ENCODE data around the gene PPT1.

PPT1 gene

GRCh38 chr1:40059960-40060750 lies 36.9 kb downstream of the PPT1 start (continued):
- TF ChIP-seq AEBP2 (tag by site-specific recombination; IDR thresholded peaks at IDR 0.05; ENCODE audit: borderline replicate concordance), result no peak
- no peak for TF ChIP-seq OSR2 (tag by site-specific recombination; IDR thresholded peaks at IDR 0.05)
- TF ChIP-seq, protein P1, sequence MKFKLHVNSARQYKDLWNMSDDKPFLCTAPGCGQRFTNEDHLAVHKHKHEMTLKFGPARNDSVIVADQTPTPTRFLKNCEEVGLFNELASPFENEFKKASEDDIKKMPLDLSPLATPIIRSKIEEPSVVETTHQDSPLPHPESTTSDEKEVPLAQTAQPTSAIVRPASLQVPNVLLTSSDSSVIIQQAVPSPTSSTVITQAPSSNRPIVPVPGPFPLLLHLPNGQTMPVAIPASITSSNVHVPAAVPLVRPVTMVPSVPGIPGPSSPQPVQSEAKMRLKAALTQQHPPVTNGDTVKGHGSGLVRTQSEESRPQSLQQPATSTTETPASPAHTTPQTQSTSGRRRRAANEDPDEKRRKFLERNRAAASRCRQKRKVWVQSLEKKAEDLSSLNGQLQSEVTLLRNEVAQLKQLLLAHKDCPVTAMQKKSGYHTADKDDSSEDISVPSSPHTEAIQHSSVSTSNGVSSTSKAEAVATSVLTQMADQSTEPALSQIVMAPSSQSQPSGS (tag by site-specific recombination; IDR thresholded peaks at IDR 0.05; ENCODE audit: low read depth), result no peak
- TF ChIP-seq ZNF202 (tag by site-specific recombination; IDR thresholded peaks at IDR 0.05; ENCODE audit: borderline replicate concordance), result no peak
- TF ChIP-seq, protein P2, sequence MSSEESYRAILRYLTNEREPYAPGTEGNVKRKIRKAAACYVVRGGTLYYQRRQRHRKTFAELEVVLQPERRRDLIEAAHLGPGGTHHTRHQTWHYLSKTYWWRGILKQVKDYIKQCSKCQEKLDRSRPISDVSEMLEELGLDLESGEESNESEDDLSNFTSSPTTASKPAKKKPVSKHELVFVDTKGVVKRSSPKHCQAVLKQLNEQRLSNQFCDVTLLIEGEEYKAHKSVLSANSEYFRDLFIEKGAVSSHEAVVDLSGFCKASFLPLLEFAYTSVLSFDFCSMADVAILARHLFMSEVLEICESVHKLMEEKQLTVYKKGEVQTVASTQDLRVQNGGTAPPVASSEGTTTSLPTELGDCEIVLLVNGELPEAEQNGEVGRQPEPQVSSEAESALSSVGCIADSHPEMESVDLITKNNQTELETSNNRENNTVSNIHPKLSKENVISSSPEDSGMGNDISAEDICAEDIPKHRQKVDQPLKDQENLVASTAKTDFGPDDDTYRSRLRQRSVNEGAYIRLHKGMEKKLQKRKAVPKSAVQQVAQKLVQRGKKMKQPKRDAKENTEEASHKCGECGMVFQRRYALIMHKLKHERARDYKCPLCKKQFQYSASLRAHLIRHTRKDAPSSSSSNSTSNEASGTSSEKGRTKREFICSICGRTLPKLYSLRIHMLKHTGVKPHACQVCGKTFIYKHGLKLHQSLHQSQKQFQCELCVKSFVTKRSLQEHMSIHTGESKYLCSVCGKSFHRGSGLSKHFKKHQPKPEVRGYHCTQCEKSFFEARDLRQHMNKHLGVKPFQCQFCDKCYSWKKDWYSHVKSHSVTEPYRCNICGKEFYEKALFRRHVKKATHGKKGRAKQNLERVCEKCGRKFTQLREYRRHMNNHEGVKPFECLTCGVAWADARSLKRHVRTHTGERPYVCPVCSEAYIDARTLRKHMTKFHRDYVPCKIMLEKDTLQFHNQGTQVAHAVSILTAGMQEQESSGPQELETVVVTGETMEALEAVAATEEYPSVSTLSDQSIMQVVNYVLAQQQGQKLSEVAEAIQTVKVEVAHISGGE (tag by site-specific recombination; conservative IDR thresholded peaks at IDR 0.05; ENCODE audit: low read depth), result no peak

- H3K36me3 ChIP-seq (ENCODE audit: control insufficient read depth in 2 of 2, insufficient read depth in 1 of 2, low read length in 2 of 2), result peaks cover 36 to 72% of the 10 kb centered on the region in 2 experiments
- 0 out of 2 replicates have a peak, but pooled peaks cover 11% of the 10 kb centered on the region for H3K4me1 ChIP-seq (ENCODE audit: control insufficient read depth, insufficient read depth, low read length)
- POLR2A ChIA-PET, result no interaction called here
- TF ChIP-seq, protein P3, sequence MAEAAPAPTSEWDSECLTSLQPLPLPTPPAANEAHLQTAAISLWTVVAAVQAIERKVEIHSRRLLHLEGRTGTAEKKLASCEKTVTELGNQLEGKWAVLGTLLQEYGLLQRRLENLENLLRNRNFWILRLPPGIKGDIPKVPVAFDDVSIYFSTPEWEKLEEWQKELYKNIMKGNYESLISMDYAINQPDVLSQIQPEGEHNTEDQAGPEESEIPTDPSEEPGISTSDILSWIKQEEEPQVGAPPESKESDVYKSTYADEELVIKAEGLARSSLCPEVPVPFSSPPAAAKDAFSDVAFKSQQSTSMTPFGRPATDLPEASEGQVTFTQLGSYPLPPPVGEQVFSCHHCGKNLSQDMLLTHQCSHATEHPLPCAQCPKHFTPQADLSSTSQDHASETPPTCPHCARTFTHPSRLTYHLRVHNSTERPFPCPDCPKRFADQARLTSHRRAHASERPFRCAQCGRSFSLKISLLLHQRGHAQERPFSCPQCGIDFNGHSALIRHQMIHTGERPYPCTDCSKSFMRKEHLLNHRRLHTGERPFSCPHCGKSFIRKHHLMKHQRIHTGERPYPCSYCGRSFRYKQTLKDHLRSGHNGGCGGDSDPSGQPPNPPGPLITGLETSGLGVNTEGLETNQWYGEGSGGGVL (tag by site-specific recombination; IDR thresholded peaks at IDR 0.05), result no peak
- TF ChIP-seq REPIN1 (tag by site-specific recombination; IDR thresholded peaks at IDR 0.05; ENCODE audit: low read depth), result no peak
- TF ChIP-seq ZNF610 (tag by site-specific recombination; IDR thresholded peaks at IDR 0.05; ENCODE audit: borderline replicate concordance), result no peak
- no peak for TF ChIP-seq PATZ1 (tag by site-specific recombination; IDR thresholded peaks at IDR 0.05)
- no peak for TF ChIP-seq ZNF423 (tag by site-specific recombination; IDR thresholded peaks at IDR 0.05)
- TF ChIP-seq MZF1 (tag by site-specific recombination; IDR thresholded peaks at IDR 0.05; ENCODE audit: borderline replicate concordance), result no peak
- TF ChIP-seq ZNF558 (tag by site-specific recombination; IDR thresholded peaks at IDR 0.05), result no peak
- no peak for TF ChIP-seq SCRT1 (tag by site-specific recombination; IDR thresholded peaks at IDR 0.05; ENCODE audit: borderline replicate concordance)
- TF ChIP-seq INSM2 (tag by site-specific recombination; IDR thresholded peaks at IDR 0.05), result no peak
- TF ChIP-seq ZNF501 (tag by site-specific recombination; IDR thresholded peaks at IDR 0.05), result no peak
- TF ChIP-seq ZNF416 (tag by site-specific recombination; IDR thresholded peaks at IDR 0.05), result no peak
- no peak for TF ChIP-seq ZNF560 (tag by site-specific recombination; IDR thresholded peaks at IDR 0.05; ENCODE audit: borderline replicate concordance)
- H3K9me3 ChIP-seq (ENCODE audit: control insufficient read depth, insufficient read depth, low read depth, low read length), result no peaks in the 10 kb centered on the region
- CTCF ChIA-PET, result interaction anchor here (1.1 kb wide), 1 partner anchor 279 kb away, joined by 3 read pairs; no protein-coding TSS in a partner anchor
- no peak overlapping the region for H3K4me3 ChIP-seq (ENCODE audit: low read depth, low read length)
- no peak overlapping the region for H3K27ac ChIP-seq (ENCODE audit: extremely low read depth, low read depth, low read length)
Measured at GRCh38 chr1:40059338-40059959, 37.6 kb downstream of the PPT1 start.
